ENCODE measurements around the gene PSMA6.
"Not testable (repeated sequence)": the region's sequence is repeated elsewhere in the genome, so short reads cannot be mapped to it uniquely, and the experiment has no call there.

PSMA6 gene

GRCh38 chr14:35351497-35351896 lies 59.3 kb downstream of the PSMA6 start:
- DNase-seq (ENCODE audit: insufficient read length, low spot score), result no peak
- no peak for TF ChIP-seq POLR2A (IDR thresholded peaks at IDR 0.05; ENCODE audit: low read depth, low read length)
- FAIRE-seq, result no peak

- no peak for TF ChIP-seq POLR2A (IDR thresholded peaks at IDR 0.05; ENCODE audit: low read depth, low read length)
These were observed 59.7 kb downstream of the PSMA6 start for GRCh38 chr14:35351897-35352273.

GRCh38 chr14:35352274-35353233 lies 60.4 kb downstream of the PSMA6 start:
- no peak for TF ChIP-seq POLR2A (IDR thresholded peaks at IDR 0.05; ENCODE audit: low read depth, low read length)
- no peak for DNase-seq (ENCODE audit: insufficient read length, low spot score)
- no peak for FAIRE-seq

More at GRCh38 chr14:35351897-35352273, 59.7 kb downstream of the PSMA6 start:
- DNase-seq (ENCODE audit: insufficient read length, low spot score), result no peak
- no peak for FAIRE-seq

GRCh38 chr14:35353409-35354172 lies 61.4 kb downstream of the PSMA6 start:
- FAIRE-seq, result no peak
- no peak for TF ChIP-seq POLR2A (IDR thresholded peaks at IDR 0.05; ENCODE audit: low read depth, low read length)
- DNase-seq (ENCODE audit: insufficient read length, low spot score), result no peak

- FAIRE-seq; DNase-seq (ENCODE audit: insufficient read length, low spot score): not testable (repeated sequence)
These were observed 63.1 kb downstream of the PSMA6 start for GRCh38 chr14:35355235-35355634.

GRCh38 chr14:35355981-35356841 lies 64.0 kb downstream of the PSMA6 start:
- DNase-seq (ENCODE audit: insufficient read length, low spot score), result no peak
- no peak for TF ChIP-seq POLR2A (IDR thresholded peaks at IDR 0.05; ENCODE audit: low read depth, low read length)
- FAIRE-seq, result no peak

GRCh38 chr14:35359655-35360054 lies 67.5 kb downstream of the PSMA6 start:
- FAIRE-seq; DNase-seq (ENCODE audit: insufficient read length, low spot score): not testable (repeated sequence)

- no peak for TF ChIP-seq POLR2A (IDR thresholded peaks at IDR 0.05; ENCODE audit: low read depth, low read length)
- DNase-seq (ENCODE audit: insufficient read length, low spot score) (no peak), FAIRE-seq (no peak)
These were observed 68.9 kb downstream of the PSMA6 start for GRCh38 chr14:35361141-35361480.

- no peak for TF ChIP-seq POLR2A (IDR thresholded peaks at IDR 0.05; ENCODE audit: low read depth, low read length)
- no peak for FAIRE-seq
- no peak for DNase-seq (ENCODE audit: insufficient read length, low spot score)
These were observed 70.3 kb downstream of the PSMA6 start for GRCh38 chr14:35362450-35362849.

- FAIRE-seq (no peak), DNase-seq (ENCODE audit: insufficient read length, low spot score) (no peak)
- TF ChIP-seq POLR2A (IDR thresholded peaks at IDR 0.05; ENCODE audit: low read depth, low read length), result no peak
These were observed 70.8 kb downstream of the PSMA6 start for GRCh38 chr14:35362911-35363374.

GRCh38 chr14:35365130-35366055 lies 73.2 kb downstream of the PSMA6 start:
- TF ChIP-seq POLR2A (IDR thresholded peaks at IDR 0.05; ENCODE audit: low read depth, low read length), result no peak
- FAIRE-seq, result peak; percentile 82
- DNase-seq (ENCODE audit: insufficient read length, low spot score), result peak; percentile 69

GRCh38 chr14:35366056-35366451 lies 73.9 kb downstream of the PSMA6 start:
- no peak for TF ChIP-seq POLR2A (IDR thresholded peaks at IDR 0.05; ENCODE audit: low read depth, low read length)
- DNase-seq (ENCODE audit: insufficient read length, low spot score) (peak; percentile 33), FAIRE-seq (no peak)

- no peak for TF ChIP-seq POLR2A (IDR thresholded peaks at IDR 0.05; ENCODE audit: low read depth, low read length)
- DNase-seq (ENCODE audit: insufficient read length, low spot score), result no peak
- no peak for FAIRE-seq
These were observed 74.4 kb downstream of the PSMA6 start for GRCh38 chr14:35366521-35366976.

All from H54 (cell line).